Keratinocyte (primary cell): ENCODE measurements around the gene GEN1. TPM values are rescaled to one million over a fixed set of nuclear protein-coding genes. Genes with fewer than 3 reads are reported as not detected.
A peak's percentile ranks its signal among the peaks of the same experiment; 100 is the strongest.

Experiments
- DNase-seq: peaks from one replicate; pipeline ENCODE4 v3.0.0-alpha.2; 2011; ENCODE audit warnings: low read depth, missing footprints, low spot score
- FAIRE-seq: peaks from 2 replicates; lab custom pipeline; 2011; peaks lifted over from hg19 to GRCh38; lab: Jason Lieb, UNC
- H2AFZ ChIP-seq: 2 replicates; pipeline ENCODE4 v1.6.0; 2012; ENCODE audit warnings: low read length, control low read depth, inconsistent platforms; ENCODE audit not compliant: control insufficient read depth
- H3K27ac ChIP-seq: 2 replicates; pipeline ENCODE4 v1.5.1; 2011; ENCODE audit warnings: low read length; ENCODE audit not compliant: control insufficient read depth, insufficient read depth
- H3K27me3 ChIP-seq: 3 replicates; pipeline ENCODE4 v1.6.0; 2011; ENCODE audit warnings: low read length; ENCODE audit not compliant: control insufficient read depth, insufficient read depth; ENCODE audit errors: extremely low read depth
- H3K36me3 ChIP-seq, 2 experiments: 2 replicates in 1 of 2; 3 replicates in 1 of 2; pipeline ENCODE4 v1.5.1; 2011; ENCODE audit warnings: low read length in 2 of 2, mild to moderate bottlenecking in 1 of 2; ENCODE audit not compliant: control insufficient read depth in 2 of 2, insufficient read depth in 2 of 2; ENCODE audit errors: extremely low read depth in 1 of 2
- H3K4me1 ChIP-seq: 3 replicates; pipeline ENCODE4 v1.5.1; 2011; ENCODE audit warnings: low read length; ENCODE audit not compliant: control insufficient read depth, insufficient read depth; ENCODE audit errors: extremely low read depth
- H3K4me2 ChIP-seq: 3 replicates; pipeline ENCODE4 v1.6.0; 2011; ENCODE audit warnings: low read depth, low read length; ENCODE audit not compliant: control insufficient read depth, insufficient read depth; ENCODE audit errors: extremely low read depth
- H3K4me3 ChIP-seq, 3 experiments: fragments of 200-600 bp in 1 of 3; sonication (generic) in 1 of 3; 2 replicates in 2 of 3; 3 replicates in 1 of 3; pipeline ENCODE4 v1.5.1; 2011 to 2016; ENCODE audit warnings: low read length in 3 of 3, mild to moderate bottlenecking in 3 of 3, control low read depth in 2 of 3, inconsistent platforms in 1 of 3, low read depth in 1 of 3, mixed read lengths in 1 of 3, mixed run types in 1 of 3, moderate library complexity in 1 of 3; ENCODE audit not compliant: control insufficient read depth in 2 of 3, insufficient read depth in 2 of 3; ENCODE audit errors: extremely low read depth in 1 of 3
- H3K79me2 ChIP-seq: 2 replicates; pipeline ENCODE4 v1.6.0; 2012; ENCODE audit warnings: low read length; ENCODE audit not compliant: control insufficient read depth, insufficient read depth
- H3K9ac ChIP-seq: 3 replicates; pipeline ENCODE4 v1.6.0; 2011; ENCODE audit warnings: low read length; ENCODE audit not compliant: control insufficient read depth, insufficient read depth; ENCODE audit errors: extremely low read depth
- H3K9me1 ChIP-seq: 3 replicates; pipeline ENCODE4 v1.6.0; 2011; ENCODE audit warnings: low read length; ENCODE audit not compliant: control insufficient read depth, insufficient read depth; ENCODE audit errors: extremely low read depth
- H3K9me3 ChIP-seq: 2 replicates; pipeline ENCODE4 v1.5.1; 2012; ENCODE audit warnings: low read depth, low read length; ENCODE audit not compliant: control insufficient read depth
- H4K20me1 ChIP-seq: 3 replicates; pipeline ENCODE4 v1.6.0; 2011; ENCODE audit warnings: low read length; ENCODE audit not compliant: control insufficient read depth, insufficient read depth; ENCODE audit errors: extremely low read depth
- EZH2 ChIP-seq: IDR thresholded peaks from one replicate; pipeline ENCODE4 v1.6.1; 2012; ENCODE audit warnings: inconsistent platforms, mild to moderate bottlenecking, low read length, moderate library complexity
- dilution Hi-C: fragments of 300-500 bp; cut with MboI; formaldehyde crosslinking; loops from one replicate; pipeline ENCODE4 v1.7.0; 2020; ENCODE audit warnings: low sequenced_read_pairs; ENCODE audit not compliant: extremely low pct_ligation_motif_present
- polyA plus RNA-seq, 5 experiments: library from polyadenylated mRNA; depleted of rRNA in 3 of 5; stranded (reverse) in 3 of 5; stranded (forward) in 1 of 5; unstranded in 1 of 5; fragments of >200 nt; gene quantifications; 1 replicate in 1 of 5; 2 replicates in 3 of 5; 3 replicates in 1 of 5; pipeline versions ENCODE4 v1.2.1 to v1.2.3, GENCODE V29; 2011 to 2012; ENCODE audit warnings: missing spikeins in 2 of 5, low read depth in 1 of 5, low replicate concordance in 1 of 5
- TF ChIP-seq, protein P1 (sequence below), 3 experiments: IDR thresholded peaks in 1 of 3; conservative IDR thresholded peaks in 1 of 3; optimal IDR thresholded peaks in 1 of 3; 2 replicates in 2 of 3; 3 replicates in 1 of 3; pipeline versions ENCODE3 to v1.5.1; 2011; ENCODE audit warnings: low read length in 3 of 3, mild to moderate bottlenecking in 3 of 3, moderate library complexity in 2 of 3, control low read depth in 1 of 3, inconsistent platforms in 1 of 3; ENCODE audit not compliant: insufficient read depth in 2 of 3; ENCODE audit errors: extremely low read depth in 1 of 3

GEN1 gene
- polyA plus RNA-seq, 1 donor (not counting 4 experiments of a cell fraction or from before 2014, with no cell fraction given): 17.2 TPM

DNA sequence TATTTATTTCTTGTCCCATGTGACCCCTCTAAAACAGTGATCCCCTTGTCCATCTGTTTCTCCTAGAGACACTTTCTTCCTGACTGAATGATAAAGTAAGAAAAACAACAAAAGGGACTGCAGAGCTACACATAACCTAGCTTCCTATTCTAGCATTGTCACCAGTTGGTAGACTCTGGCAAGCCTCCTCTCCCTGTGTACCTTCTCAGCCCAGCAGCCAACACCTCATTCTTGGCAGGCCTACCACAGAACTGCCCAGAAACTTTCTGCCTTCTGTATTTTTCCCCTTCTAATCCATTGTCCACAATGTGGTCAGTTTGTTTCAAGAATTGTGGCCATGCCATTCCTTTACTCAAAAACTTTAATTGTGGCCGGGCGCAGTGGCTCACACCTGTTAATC, 13.7 kb upstream of the GEN1 start:
- peaks cover 16 to 24% of the 10 kb centered on the region in 2 experiments for H3K36me3 ChIP-seq
- H3K4me2 ChIP-seq: no peak overlapping the region
- no peak overlapping the region for H3K9ac ChIP-seq
- H3K4me3 ChIP-seq: no peak overlapping the region
- no peaks in the 10 kb centered on the region for H4K20me1 ChIP-seq
- H3K27ac ChIP-seq: no peak overlapping the region
- FAIRE-seq: no peak
- H3K79me2 ChIP-seq: peaks cover 1% of the 10 kb centered on the region
- no peaks in the 10 kb centered on the region for H3K27me3 ChIP-seq
- DNase-seq: no peak
- H3K9me3 ChIP-seq: no peaks in the 10 kb centered on the region
- H3K4me1 ChIP-seq: no peaks in the 10 kb centered on the region
- no peaks in the 10 kb centered on the region for H3K9me1 ChIP-seq
- dilution Hi-C loops: no loop called here
- TF ChIP-seq, protein P1, sequence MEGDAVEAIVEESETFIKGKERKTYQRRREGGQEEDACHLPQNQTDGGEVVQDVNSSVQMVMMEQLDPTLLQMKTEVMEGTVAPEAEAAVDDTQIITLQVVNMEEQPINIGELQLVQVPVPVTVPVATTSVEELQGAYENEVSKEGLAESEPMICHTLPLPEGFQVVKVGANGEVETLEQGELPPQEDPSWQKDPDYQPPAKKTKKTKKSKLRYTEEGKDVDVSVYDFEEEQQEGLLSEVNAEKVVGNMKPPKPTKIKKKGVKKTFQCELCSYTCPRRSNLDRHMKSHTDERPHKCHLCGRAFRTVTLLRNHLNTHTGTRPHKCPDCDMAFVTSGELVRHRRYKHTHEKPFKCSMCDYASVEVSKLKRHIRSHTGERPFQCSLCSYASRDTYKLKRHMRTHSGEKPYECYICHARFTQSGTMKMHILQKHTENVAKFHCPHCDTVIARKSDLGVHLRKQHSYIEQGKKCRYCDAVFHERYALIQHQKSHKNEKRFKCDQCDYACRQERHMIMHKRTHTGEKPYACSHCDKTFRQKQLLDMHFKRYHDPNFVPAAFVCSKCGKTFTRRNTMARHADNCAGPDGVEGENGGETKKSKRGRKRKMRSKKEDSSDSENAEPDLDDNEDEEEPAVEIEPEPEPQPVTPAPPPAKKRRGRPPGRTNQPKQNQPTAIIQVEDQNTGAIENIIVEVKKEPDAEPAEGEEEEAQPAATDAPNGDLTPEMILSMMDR (optimal IDR thresholded peaks at IDR 0.05 in 1 of 3, IDR thresholded peaks at IDR 0.05 in 1 of 3, conservative IDR thresholded peaks at IDR 0.05 in 1 of 3; ENCODE audit: extremely low read depth in 1 of 3, insufficient read depth in 2 of 3, low read length in 3 of 3): no peak
- no peak for TF ChIP-seq EZH2
- no peak overlapping the region for H2AFZ ChIP-seq

- H3K9me3 ChIP-seq: no peaks in the 10 kb centered on the region
- H3K79me2 ChIP-seq: peaks cover 52% of the 10 kb centered on the region
- H2AFZ ChIP-seq: no peak overlapping the region
- dilution Hi-C loops: no loop called here
- H4K20me1 ChIP-seq: no peaks in the 10 kb centered on the region
- H3K4me1 ChIP-seq: peaks cover 9% of the 10 kb centered on the region
- H3K4me3 ChIP-seq: no peak overlapping the region
- H3K27me3 ChIP-seq: no peaks in the 10 kb centered on the region
- H3K9me1 ChIP-seq: no peaks in the 10 kb centered on the region
- DNase-seq (no peak), FAIRE-seq (peak; percentile 29)
- TF ChIP-seq, protein P1 (optimal IDR thresholded peaks at IDR 0.05 in 1 of 3, IDR thresholded peaks at IDR 0.05 in 1 of 3, conservative IDR thresholded peaks at IDR 0.05 in 1 of 3; ENCODE audit: extremely low read depth in 1 of 3, insufficient read depth in 2 of 3, low read length in 3 of 3): no peak
- TF ChIP-seq EZH2: no peak
- no peak overlapping the region for H3K9ac ChIP-seq
- no peak overlapping the region for H3K4me2 ChIP-seq
- H3K27ac ChIP-seq: no peak overlapping the region
- H3K36me3 ChIP-seq: peaks cover 6% of the 10 kb centered on the region in 2 experiments
Observed at GRCh38 chr2:17747684-17748452, 6.1 kb upstream of the GEN1 start.
